ENCODE measurements around the gene IGSF21.

DNA sequence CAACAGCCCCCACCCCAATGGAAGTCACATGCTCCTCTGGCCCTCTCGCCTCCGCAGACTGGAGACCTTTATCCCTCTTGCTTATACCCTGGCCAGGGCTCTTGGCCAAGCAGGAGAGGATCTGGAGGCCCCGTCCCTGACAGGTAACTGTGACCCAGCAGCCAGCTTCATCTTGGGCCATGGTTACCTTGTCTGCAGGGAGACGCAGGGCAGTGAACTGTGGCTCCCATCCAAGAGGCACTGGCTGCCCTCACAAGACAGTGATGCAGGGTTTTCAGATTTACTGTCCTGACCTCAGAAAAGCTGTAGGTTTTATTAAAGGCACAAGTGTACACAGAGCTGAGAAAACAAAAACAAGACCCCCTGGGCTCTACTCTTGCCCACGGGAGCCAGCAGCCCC, 276.5 kb downstream of the IGSF21 start:
- TF ChIP-seq EZH2 (IDR thresholded peaks at IDR 0.05; ENCODE audit: borderline replicate concordance) (no peak), EZH2phosphoT487 (IDR thresholded peaks at IDR 0.05; ENCODE audit: low read depth, severe bottlenecking, unreplicated experiment) (no peak)
- TF ChIP-seq, protein P1, sequence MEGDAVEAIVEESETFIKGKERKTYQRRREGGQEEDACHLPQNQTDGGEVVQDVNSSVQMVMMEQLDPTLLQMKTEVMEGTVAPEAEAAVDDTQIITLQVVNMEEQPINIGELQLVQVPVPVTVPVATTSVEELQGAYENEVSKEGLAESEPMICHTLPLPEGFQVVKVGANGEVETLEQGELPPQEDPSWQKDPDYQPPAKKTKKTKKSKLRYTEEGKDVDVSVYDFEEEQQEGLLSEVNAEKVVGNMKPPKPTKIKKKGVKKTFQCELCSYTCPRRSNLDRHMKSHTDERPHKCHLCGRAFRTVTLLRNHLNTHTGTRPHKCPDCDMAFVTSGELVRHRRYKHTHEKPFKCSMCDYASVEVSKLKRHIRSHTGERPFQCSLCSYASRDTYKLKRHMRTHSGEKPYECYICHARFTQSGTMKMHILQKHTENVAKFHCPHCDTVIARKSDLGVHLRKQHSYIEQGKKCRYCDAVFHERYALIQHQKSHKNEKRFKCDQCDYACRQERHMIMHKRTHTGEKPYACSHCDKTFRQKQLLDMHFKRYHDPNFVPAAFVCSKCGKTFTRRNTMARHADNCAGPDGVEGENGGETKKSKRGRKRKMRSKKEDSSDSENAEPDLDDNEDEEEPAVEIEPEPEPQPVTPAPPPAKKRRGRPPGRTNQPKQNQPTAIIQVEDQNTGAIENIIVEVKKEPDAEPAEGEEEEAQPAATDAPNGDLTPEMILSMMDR (IDR thresholded peaks at IDR 0.05; ENCODE audit: poor library complexity) = no peak
